ENCODE data around the gene RRP1.
A peak's percentile ranks its signal among the peaks of the same experiment; 100 is the strongest.

The RRP1 gene

DNA sequence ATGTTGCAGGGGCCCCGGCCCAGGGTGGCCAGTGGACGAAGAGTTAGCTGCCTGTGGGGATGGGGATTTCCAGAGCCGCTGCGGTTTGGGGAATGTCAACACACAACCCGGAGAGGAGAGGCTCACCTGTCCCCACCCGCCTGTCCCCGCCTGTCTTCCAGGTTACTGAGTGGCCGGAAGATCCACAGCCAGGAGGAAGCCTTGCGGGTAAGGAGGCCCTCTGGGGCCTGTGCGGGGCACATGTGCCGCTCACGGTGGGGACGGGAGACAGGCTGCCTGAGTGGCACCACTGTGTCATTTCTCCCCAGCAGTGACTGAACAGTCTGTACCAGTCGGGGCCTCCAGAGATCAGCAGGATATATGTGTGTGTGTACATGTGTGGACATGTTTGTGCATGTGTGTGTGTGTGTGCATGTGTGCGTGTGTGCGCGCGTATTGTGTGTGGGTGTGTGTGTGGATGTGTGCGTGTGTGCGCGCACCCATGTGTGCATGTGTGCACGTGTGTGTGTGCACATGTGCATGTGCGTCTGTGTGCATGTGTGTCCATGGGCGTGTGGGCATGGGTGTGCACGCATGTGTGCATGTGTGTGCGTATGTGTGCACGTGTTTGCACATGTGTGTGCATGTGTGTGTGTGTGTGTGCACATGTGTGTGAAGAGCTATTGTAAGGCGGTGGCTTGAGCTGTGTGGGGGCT, 38.9 kb upstream of the RRP1 start:
- H3K27ac ChIP-seq (ENCODE audit: low read depth in 2 of 2, low read length in 2 of 2) = no peak overlapping the region
- H3K27me3 ChIP-seq (ENCODE audit: control insufficient read depth in 2 of 2, insufficient read depth in 2 of 2, low read length in 2 of 2) = no peaks in the 10 kb centered on the region
- H3K36me3 ChIP-seq (ENCODE audit: control insufficient read depth in 2 of 2, insufficient read depth in 2 of 2, low read length in 2 of 2) = peaks cover 55 to 81% of the 10 kb centered on the region in 2 donors
- H3K4me3 ChIP-seq (ENCODE audit: low read length in 2 of 2) = no peak overlapping the region
- no peaks in the 10 kb centered on the region for H3K4me1 ChIP-seq (ENCODE audit: control insufficient read depth in 2 of 2, insufficient read depth in 2 of 2, low read length in 2 of 2)
- H3K9me3 ChIP-seq (ENCODE audit: control insufficient read depth in 2 of 2, low read length in 2 of 2) = no peaks in the 10 kb centered on the region
- no peak overlapping the region for H3K9ac ChIP-seq (ENCODE audit: low read depth in 1 of 2, low read length in 2 of 2)

DNA sequence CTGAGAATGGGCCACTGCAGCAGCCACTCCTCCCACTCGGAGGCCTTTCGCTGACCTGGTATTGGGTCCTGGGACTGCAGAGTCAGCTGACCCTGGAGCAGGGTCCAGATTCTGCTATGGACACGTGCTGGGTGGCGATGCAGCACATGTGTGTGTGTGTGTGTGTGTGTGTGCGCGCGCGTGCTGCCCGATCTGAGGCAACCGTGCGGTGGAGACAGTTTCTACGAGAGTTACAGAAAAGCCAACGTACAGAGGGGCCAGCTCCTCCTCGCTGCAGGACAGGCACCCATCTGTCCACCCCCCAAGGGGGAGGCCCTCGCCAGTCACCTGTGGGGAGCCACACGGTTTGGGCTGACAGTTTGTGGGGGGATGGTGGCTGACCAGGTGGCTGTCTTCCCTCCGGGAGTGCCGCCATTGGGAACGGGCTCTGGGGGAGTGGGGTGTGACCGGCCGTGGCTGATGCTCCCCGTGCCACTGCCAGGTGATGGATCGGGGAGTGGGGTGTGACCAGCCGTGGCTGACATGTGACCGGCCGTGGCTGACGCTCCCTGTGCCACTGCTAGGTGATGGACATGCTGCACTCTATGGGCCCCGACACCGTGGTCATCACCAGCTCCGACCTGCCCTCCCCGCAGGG, 37.3 kb upstream of the RRP1 start:
- H3K27ac ChIP-seq (ENCODE audit: low read depth in 2 of 2, low read length in 2 of 2) = no peak overlapping the region
- peaks cover 58 to 81% of the 10 kb centered on the region in 2 donors for H3K36me3 ChIP-seq (ENCODE audit: control insufficient read depth in 2 of 2, insufficient read depth in 2 of 2, low read length in 2 of 2)
- H3K4me1 ChIP-seq (ENCODE audit: control insufficient read depth in 2 of 2, insufficient read depth in 2 of 2, low read length in 2 of 2) = no peaks in the 10 kb centered on the region
- H3K4me3 ChIP-seq (ENCODE audit: low read length in 2 of 2) = no peak overlapping the region
- no peak overlapping the region for H3K9ac ChIP-seq (ENCODE audit: low read depth in 1 of 2, low read length in 2 of 2)
- H3K27me3 ChIP-seq (ENCODE audit: control insufficient read depth in 2 of 2, insufficient read depth in 2 of 2, low read length in 2 of 2) = no peaks in the 10 kb centered on the region
- no peaks in the 10 kb centered on the region for H3K9me3 ChIP-seq (ENCODE audit: control insufficient read depth in 2 of 2, low read length in 2 of 2)

DNA sequence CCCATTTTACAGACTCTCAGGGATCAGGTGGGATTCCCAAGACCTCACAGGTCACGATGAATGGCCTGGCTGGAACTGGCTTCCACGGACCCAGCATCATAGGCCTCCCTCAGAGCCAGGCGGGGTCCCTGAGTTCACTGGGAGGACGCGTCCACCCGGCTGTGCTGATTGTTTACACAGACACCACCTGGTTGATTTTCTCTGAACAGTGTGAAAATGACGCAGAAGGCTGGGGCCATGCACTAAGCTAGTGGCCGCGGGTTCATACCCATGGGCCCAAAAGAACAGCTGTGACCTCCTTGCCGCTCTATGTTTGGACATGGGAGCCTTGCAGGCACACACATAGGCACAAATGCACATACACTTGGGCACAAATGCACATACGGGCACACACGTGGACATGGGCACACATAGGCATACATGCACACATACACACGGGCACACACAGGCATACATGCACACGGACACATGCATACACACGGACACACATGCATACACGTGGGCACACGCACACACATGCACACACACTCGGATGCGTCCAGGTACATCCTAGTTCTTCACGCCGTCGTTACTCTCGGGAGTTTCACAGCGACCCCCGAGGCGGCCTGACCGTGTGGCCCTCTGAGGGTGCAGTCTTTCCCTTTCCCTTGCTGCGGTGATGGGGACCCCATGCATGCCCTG, 36.5 kb upstream of the RRP1 start:
- no peak overlapping the region for H3K9ac ChIP-seq (ENCODE audit: low read depth in 1 of 2, low read length in 2 of 2)
- H3K27me3 ChIP-seq (ENCODE audit: control insufficient read depth in 2 of 2, insufficient read depth in 2 of 2, low read length in 2 of 2) = no peaks in the 10 kb centered on the region
- no peak overlapping the region for H3K4me3 ChIP-seq (ENCODE audit: low read length in 2 of 2)
- peaks cover 0 to 2% of the 10 kb centered on the region in 2 donors for H3K4me1 ChIP-seq (ENCODE audit: control insufficient read depth in 2 of 2, insufficient read depth in 2 of 2, low read length in 2 of 2)
- peaks cover 55 to 73% of the 10 kb centered on the region in 2 donors for H3K36me3 ChIP-seq (ENCODE audit: control insufficient read depth in 2 of 2, insufficient read depth in 2 of 2, low read length in 2 of 2)
- no peaks in the 10 kb centered on the region for H3K9me3 ChIP-seq (ENCODE audit: control insufficient read depth in 2 of 2, low read length in 2 of 2)
- no peak overlapping the region for H3K27ac ChIP-seq (ENCODE audit: low read depth in 2 of 2, low read length in 2 of 2)

DNA sequence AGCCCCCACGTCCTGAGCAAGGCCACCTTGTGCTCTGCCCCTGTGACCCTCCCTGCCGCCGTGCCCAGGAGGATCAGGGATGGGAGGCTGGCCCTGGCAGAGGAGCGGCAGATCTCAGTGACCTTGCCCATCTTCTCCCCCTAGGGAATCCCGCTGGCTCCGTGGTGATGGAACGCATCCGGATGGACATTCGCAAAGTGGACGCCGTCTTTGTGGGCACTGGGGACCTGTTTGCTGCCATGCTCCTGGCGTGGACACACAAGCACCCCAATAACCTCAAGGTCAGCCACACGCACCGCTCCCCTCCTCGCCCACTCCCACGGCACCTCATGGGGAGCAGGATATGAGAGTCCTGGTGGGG, 36.0 kb upstream of the RRP1 start:
- Histone ChIP-seq H3K27ac (ENCODE audit: low read depth in 2 of 2, low read length in 2 of 2) (no peak overlapping the region), H3K4me1 (ENCODE audit: control insufficient read depth in 2 of 2, insufficient read depth in 2 of 2, low read length in 2 of 2) (peaks cover 0 to 2% of the 10 kb centered on the region in 2 donors), H3K4me3 (ENCODE audit: low read length in 2 of 2) (no peak overlapping the region), H3K9ac (ENCODE audit: low read depth in 1 of 2, low read length in 2 of 2) (no peak overlapping the region), H3K27me3 (ENCODE audit: control insufficient read depth in 2 of 2, insufficient read depth in 2 of 2, low read length in 2 of 2) (no peaks in the 10 kb centered on the region), H3K9me3 (ENCODE audit: control insufficient read depth in 2 of 2, low read length in 2 of 2) (no peaks in the 10 kb centered on the region), H3K36me3 (ENCODE audit: control insufficient read depth in 2 of 2, insufficient read depth in 2 of 2, low read length in 2 of 2) (peaks cover 57 to 70% of the 10 kb centered on the region in 2 donors)

DNA sequence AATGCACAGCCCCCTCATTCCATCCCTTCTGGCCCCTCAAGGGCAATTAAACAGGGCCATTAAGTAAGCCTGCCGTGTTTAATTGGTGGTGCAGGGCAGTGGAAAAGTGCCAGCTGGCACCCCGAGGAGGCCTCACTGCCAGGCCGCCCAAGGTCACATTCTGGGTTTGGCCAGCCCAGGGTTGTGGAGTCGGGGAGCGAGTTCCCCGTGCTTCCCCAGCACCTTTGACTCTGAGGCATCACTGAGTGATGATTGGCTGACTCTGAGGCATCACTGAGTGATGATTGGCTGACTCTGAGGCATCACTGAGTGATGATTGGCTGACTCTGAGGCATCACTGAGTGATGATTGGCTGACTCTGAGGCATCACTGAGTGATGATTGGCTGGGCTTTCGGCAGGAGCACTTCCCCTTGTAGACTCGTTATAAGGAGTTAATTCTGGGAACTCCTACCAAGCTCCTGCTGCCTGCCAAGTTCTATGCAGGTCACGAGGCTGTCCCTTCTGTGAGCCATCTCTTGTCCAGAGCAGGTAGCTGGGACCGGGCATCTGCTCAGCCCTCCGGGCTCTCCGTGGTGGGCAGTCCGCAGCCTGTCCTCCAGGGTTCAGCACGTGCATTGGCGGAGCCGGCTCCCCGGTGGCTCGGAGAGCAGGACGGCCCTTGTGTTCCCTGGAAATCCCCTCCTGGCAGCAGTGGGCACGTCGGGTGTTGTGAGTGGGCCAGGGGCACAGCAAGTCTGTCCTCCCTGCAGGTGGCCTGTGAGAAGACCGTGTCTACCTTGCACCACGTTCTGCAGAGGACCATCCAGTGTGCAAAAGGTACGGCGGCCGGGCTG, 34.2 kb upstream of the RRP1 start:
- Histone ChIP-seq H3K36me3 (ENCODE audit: control insufficient read depth in 2 of 2, insufficient read depth in 2 of 2, low read length in 2 of 2) (peaks cover 67 to 70% of the 10 kb centered on the region in 2 donors), H3K4me3 (ENCODE audit: low read length in 2 of 2) (no peak overlapping the region), H3K27ac (ENCODE audit: low read depth in 2 of 2, low read length in 2 of 2) (no peak overlapping the region), H3K4me1 (ENCODE audit: control insufficient read depth in 2 of 2, insufficient read depth in 2 of 2, low read length in 2 of 2) (peaks cover 0 to 2% of the 10 kb centered on the region in 2 donors), H3K9ac (ENCODE audit: low read depth in 1 of 2, low read length in 2 of 2) (no peak overlapping the region), H3K9me3 (ENCODE audit: control insufficient read depth in 2 of 2, low read length in 2 of 2) (no peaks in the 10 kb centered on the region), H3K27me3 (ENCODE audit: control insufficient read depth in 2 of 2, insufficient read depth in 2 of 2, low read length in 2 of 2) (no peaks in the 10 kb centered on the region)

DNA sequence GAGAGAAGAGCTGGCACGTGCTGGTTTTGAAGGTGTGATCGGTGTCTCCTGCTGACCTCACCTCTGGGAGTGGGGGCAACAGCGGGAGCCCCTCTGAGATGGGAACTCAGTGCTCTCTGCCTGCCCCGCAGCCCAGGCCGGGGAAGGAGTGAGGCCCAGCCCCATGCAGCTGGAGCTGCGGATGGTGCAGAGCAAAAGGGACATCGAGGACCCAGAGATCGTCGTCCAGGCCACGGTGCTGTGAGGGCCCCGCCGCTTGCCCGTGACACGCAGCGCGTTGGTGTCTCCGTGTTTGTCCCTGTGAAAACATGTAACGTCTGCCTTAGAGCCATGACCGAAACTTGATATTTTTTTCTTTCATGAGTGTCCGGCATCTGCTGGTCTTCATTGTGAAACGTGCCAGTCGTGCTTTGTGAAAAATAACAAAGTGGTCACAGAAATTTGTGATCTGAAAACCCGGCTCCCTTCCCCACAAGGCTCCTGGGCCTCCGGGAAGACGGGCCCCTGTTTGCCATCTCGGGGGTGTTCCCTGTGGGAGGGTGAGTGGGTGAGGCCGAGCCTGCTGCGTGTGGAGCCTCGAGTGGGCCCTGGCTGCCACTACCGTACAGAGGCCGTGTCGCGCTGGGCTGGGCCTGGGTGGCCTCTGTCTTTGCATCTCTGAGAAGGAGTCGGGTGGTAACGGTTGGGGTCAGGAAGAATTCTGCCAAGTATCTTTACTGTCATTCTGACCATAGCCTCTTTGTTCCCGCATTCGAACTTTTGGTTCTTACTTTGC, 33.4 kb upstream of the RRP1 start:
- Histone ChIP-seq H3K9ac (ENCODE audit: low read depth in 1 of 2, low read length in 2 of 2) (no peak overlapping the region), H3K27me3 (ENCODE audit: control insufficient read depth in 2 of 2, insufficient read depth in 2 of 2, low read length in 2 of 2) (no peaks in the 10 kb centered on the region), H3K4me1 (ENCODE audit: control insufficient read depth in 2 of 2, insufficient read depth in 2 of 2, low read length in 2 of 2) (peaks cover 0 to 2% of the 10 kb centered on the region in 2 donors), H3K9me3 (ENCODE audit: control insufficient read depth in 2 of 2, low read length in 2 of 2) (no peaks in the 10 kb centered on the region), H3K27ac (ENCODE audit: low read depth in 2 of 2, low read length in 2 of 2) (no peak overlapping the region), H3K36me3 (ENCODE audit: control insufficient read depth in 2 of 2, insufficient read depth in 2 of 2, low read length in 2 of 2) (peaks cover 60 to 67% of the 10 kb centered on the region in 2 donors), H3K4me3 (ENCODE audit: low read length in 2 of 2) (no peak overlapping the region)

DNA sequence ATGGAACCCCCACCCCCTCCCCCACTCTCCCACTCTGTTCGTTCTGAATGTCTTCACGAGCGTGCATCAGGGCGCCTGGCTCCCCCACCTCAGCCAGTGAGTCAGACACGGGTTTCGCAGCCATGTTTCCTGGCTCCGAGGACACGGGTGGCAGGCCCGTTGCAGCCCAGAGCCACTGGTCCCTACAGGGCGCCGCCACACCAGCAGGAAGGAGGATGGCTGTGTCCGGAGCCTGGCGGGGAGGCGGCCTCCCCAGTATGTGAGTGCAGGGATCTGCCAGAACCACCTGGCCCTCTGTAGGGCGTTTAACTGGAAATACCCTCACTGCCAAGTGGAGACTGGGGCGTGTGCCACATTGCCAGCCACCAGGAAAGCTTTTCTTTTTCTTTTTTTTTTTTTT, 31.8 kb upstream of the RRP1 start:
- Histone ChIP-seq H3K9me3 (ENCODE audit: control insufficient read depth in 2 of 2, low read length in 2 of 2) (no peaks in the 10 kb centered on the region), H3K27me3 (ENCODE audit: control insufficient read depth in 2 of 2, insufficient read depth in 2 of 2, low read length in 2 of 2) (no peaks in the 10 kb centered on the region), H3K27ac (ENCODE audit: low read depth in 2 of 2, low read length in 2 of 2) (no peak overlapping the region), H3K36me3 (ENCODE audit: control insufficient read depth in 2 of 2, insufficient read depth in 2 of 2, low read length in 2 of 2) (peaks cover 59 to 62% of the 10 kb centered on the region in 2 donors), H3K9ac (ENCODE audit: low read depth in 1 of 2, low read length in 2 of 2) (no peak overlapping the region), H3K4me1 (ENCODE audit: control insufficient read depth in 2 of 2, insufficient read depth in 2 of 2, low read length in 2 of 2) (peaks cover 0 to 2% of the 10 kb centered on the region in 2 donors), H3K4me3 (ENCODE audit: low read length in 2 of 2) (no peak overlapping the region)

DNA sequence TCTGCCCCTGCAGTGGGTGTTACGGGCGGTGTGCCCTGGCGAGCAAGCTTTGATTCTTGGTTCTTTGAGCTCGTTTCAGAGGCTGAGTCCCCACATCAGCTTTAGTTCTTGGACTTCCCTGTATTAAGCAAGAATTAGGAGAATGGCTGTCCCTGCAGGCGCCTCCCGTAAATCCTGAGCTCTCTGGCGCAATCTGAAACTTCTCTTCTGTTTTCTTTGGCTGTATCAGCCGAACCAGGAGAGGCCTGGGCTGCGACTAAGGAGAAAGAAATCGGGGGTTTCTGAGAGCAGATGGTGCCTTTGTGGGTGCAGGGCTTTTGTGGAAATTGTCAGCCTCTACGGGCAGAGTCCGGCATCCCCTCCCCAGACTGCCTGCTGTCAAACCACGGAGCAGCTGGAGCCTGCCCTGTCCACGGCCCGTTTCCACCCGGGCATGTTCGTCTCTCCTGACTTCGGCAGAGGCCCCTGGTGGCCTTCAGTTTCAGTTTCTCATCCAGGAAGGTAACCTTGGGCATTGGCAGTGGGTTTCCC, 31.2 kb upstream of the RRP1 start:
- no peaks in the 10 kb centered on the region for H3K27me3 ChIP-seq (ENCODE audit: control insufficient read depth in 2 of 2, insufficient read depth in 2 of 2, low read length in 2 of 2)
- H3K9ac ChIP-seq (ENCODE audit: low read depth in 1 of 2, low read length in 2 of 2) = peak overlapping the region in 1 of 2 donors; percentile 14
- no peak overlapping the region for H3K27ac ChIP-seq (ENCODE audit: low read depth in 2 of 2, low read length in 2 of 2)
- peaks cover 0 to 2% of the 10 kb centered on the region in 2 donors for H3K4me1 ChIP-seq (ENCODE audit: control insufficient read depth in 2 of 2, insufficient read depth in 2 of 2, low read length in 2 of 2)
- peak overlapping the region in 1 of 2 donors; percentile 4 for H3K4me3 ChIP-seq (ENCODE audit: low read length in 2 of 2)
- H3K9me3 ChIP-seq (ENCODE audit: control insufficient read depth in 2 of 2, low read length in 2 of 2) = no peaks in the 10 kb centered on the region
- H3K36me3 ChIP-seq (ENCODE audit: control insufficient read depth in 2 of 2, insufficient read depth in 2 of 2, low read length in 2 of 2) = peaks cover 53 to 57% of the 10 kb centered on the region in 2 donors

DNA sequence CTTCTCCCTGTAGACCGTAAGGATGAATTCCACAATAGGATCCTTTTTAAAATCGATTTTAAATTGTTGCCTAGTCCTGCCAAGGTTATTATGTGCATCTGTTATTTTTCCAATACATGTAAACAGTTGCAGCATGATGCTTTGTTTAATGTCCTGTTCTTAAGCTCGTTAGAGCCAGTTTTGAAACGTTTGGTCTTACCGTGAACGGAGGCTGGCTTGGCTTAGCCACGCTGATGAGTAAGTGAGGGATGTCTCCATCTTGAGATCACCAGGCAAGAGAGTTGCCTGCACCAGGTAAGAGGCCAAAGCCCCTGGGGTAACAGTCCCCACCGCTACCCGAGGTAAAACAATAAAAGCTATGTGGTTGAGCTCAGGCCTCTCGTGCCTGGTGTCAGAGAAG, 30.6 kb upstream of the RRP1 start:
- Histone ChIP-seq H3K9me3 (ENCODE audit: control insufficient read depth in 2 of 2, low read length in 2 of 2) (no peaks in the 10 kb centered on the region), H3K9ac (ENCODE audit: low read depth in 1 of 2, low read length in 2 of 2) (no peak overlapping the region), H3K4me1 (ENCODE audit: control insufficient read depth in 2 of 2, insufficient read depth in 2 of 2, low read length in 2 of 2) (peaks cover 0 to 2% of the 10 kb centered on the region in 2 donors), H3K4me3 (ENCODE audit: low read length in 2 of 2) (no peak overlapping the region), H3K27me3 (ENCODE audit: control insufficient read depth in 2 of 2, insufficient read depth in 2 of 2, low read length in 2 of 2) (no peaks in the 10 kb centered on the region), H3K36me3 (ENCODE audit: control insufficient read depth in 2 of 2, insufficient read depth in 2 of 2, low read length in 2 of 2) (peaks cover 47 to 50% of the 10 kb centered on the region in 2 donors), H3K27ac (ENCODE audit: low read depth in 2 of 2, low read length in 2 of 2) (no peak overlapping the region)
